Loucy (cell line): ENCODE data around the gene RGS3.

Source experiments
- H2AFZ ChIP-seq: fragments of 200-600 bp; sonication (generic); 2 replicates; pipeline ENCODE4 v1.6.0; 2016; ENCODE audit warnings: antibody characterized with exemption, mild to moderate bottlenecking, low read length, moderate library complexity
- H3F3A ChIP-seq: fragments of 200-600 bp; 2 replicates; pipeline ENCODE4 v1.6.0; 2016; ENCODE audit warnings: antibody characterized with exemption, low read depth, mild to moderate bottlenecking
- H3K27me3 ChIP-seq: fragments of 200-600 bp; sonication (generic); 2 replicates; pipeline ENCODE4 v1.6.1; 2014; ENCODE audit warnings: low read length, mild to moderate bottlenecking; ENCODE audit not compliant: insufficient read depth, poor library complexity, severe bottlenecking
- H3K36me3 ChIP-seq: fragments of 200-600 bp; sonication (generic); 2 replicates; pipeline ENCODE4 v1.6.1; 2016; ENCODE audit warnings: low read length; ENCODE audit not compliant: insufficient read depth
- H3K4me1 ChIP-seq: fragments of 200-600 bp; sonication (generic); 2 replicates; pipeline ENCODE4 v1.5.1; 2014; ENCODE audit warnings: low read length, mild to moderate bottlenecking; ENCODE audit not compliant: insufficient read depth, poor library complexity, severe bottlenecking
- H3K4me2 ChIP-seq: fragments of 200-600 bp; sonication (generic); 2 replicates; pipeline ENCODE4 v1.6.0; 2014; ENCODE audit warnings: antibody characterized with exemption, low read length, low read depth, mild to moderate bottlenecking; ENCODE audit not compliant: poor library complexity, severe bottlenecking
- H3K4me3 ChIP-seq: fragments of 200-600 bp; sonication (generic); 2 replicates; pipeline ENCODE4 v1.5.1; 2014; ENCODE audit warnings: low read length, mild to moderate bottlenecking, mixed read lengths; ENCODE audit not compliant: poor library complexity, severe bottlenecking
- H3K79me2 ChIP-seq: fragments of 200-600 bp; sonication (generic); 2 replicates; pipeline ENCODE4 v1.6.1; 2014; ENCODE audit warnings: low read length; ENCODE audit not compliant: insufficient read depth
- H3K9ac ChIP-seq: fragments of 200-600 bp; sonication (generic); 2 replicates; pipeline ENCODE4 v1.6.0; 2014; ENCODE audit warnings: mild to moderate bottlenecking, low read depth, low read length, moderate library complexity; ENCODE audit not compliant: poor library complexity, severe bottlenecking
- H3K9me2 ChIP-seq: fragments of 200-600 bp; sonication (generic); replicated peaks from 2 replicates; pipeline ENCODE4 v1.6.1; 2016; ENCODE audit warnings: low read depth, low read length, mixed read lengths
- H3K9me3 ChIP-seq: fragments of 200-600 bp; sonication (generic); 2 replicates; pipeline ENCODE4 v1.6.1; 2014; ENCODE audit warnings: mild to moderate bottlenecking, antibody characterized with exemption, low read length, low read depth; ENCODE audit not compliant: insufficient read depth
- H4K20me1 ChIP-seq: fragments of 200-600 bp; sonication (generic); 2 replicates; pipeline ENCODE4 v1.6.0; 2014; ENCODE audit warnings: antibody characterized with exemption, low read length, mild to moderate bottlenecking; ENCODE audit not compliant: insufficient read depth, poor library complexity, severe bottlenecking
- CTCF ChIP-seq: fragments of 200-600 bp; sonication (generic); conservative IDR thresholded peaks from 2 replicates; pipeline ENCODE4 v1.5.1; 2014; ENCODE audit warnings: mild to moderate bottlenecking, antibody characterized with exemption, low read length
- EZH2phosphoT487 ChIP-seq: fragments of 200-600 bp; IDR thresholded peaks from 2 replicates; pipeline ENCODE4 v1.6.1; 2018; ENCODE audit warnings: antibody characterized with exemption, mild to moderate bottlenecking, moderate library complexity, borderline replicate concordance

Gene RGS3

GRCh38 chr9:113501129-113501686 lies 37.7 kb downstream of the RGS3 start:
- H4K20me1 ChIP-seq = no peaks in the 10 kb centered on the region
- H3K4me2 ChIP-seq = no peak overlapping the region
- no peaks in the 10 kb centered on the region for H3K4me1 ChIP-seq
- no peak overlapping the region for H3K4me3 ChIP-seq
- no peak overlapping the region for H2AFZ ChIP-seq
- no peak overlapping the region for H3K9ac ChIP-seq
- no peaks in the 10 kb centered on the region for H3K9me2 ChIP-seq
- TF ChIP-seq CTCF (no peak), EZH2phosphoT487 (no peak)
- no peaks in the 10 kb centered on the region for H3F3A ChIP-seq
- H3K9me3 ChIP-seq = no peaks in the 10 kb centered on the region
- H3K27me3 ChIP-seq = no peaks in the 10 kb centered on the region
- H3K79me2 ChIP-seq = no peaks in the 10 kb centered on the region
- H3K36me3 ChIP-seq = no peaks in the 10 kb centered on the region

- no peaks in the 10 kb centered on the region for H3K27me3 ChIP-seq
- H4K20me1 ChIP-seq = no peaks in the 10 kb centered on the region
- no peaks in the 10 kb centered on the region for H3K9me2 ChIP-seq
- H3K4me1 ChIP-seq = no peaks in the 10 kb centered on the region
- no peak overlapping the region for H3K9ac ChIP-seq
- no peaks in the 10 kb centered on the region for H3K79me2 ChIP-seq
- no peak for TF ChIP-seq CTCF
- TF ChIP-seq EZH2phosphoT487 = no peak
- no peaks in the 10 kb centered on the region for H3F3A ChIP-seq
- H3K4me3 ChIP-seq = no peak overlapping the region
- H3K9me3 ChIP-seq = no peaks in the 10 kb centered on the region
- no peak overlapping the region for H2AFZ ChIP-seq
- no peak overlapping the region for H3K4me2 ChIP-seq
- H3K36me3 ChIP-seq = no peaks in the 10 kb centered on the region
Observed at GRCh38 chr9:113501852-113502251, 38.3 kb downstream of the RGS3 start.

GRCh38 chr9:113502427-113503034 lies 39.0 kb downstream of the RGS3 start:
- Histone ChIP-seq H3K9me3 (no peaks in the 10 kb centered on the region), H3F3A (no peaks in the 10 kb centered on the region), H3K9ac (no peak overlapping the region), H3K9me2 (no peaks in the 10 kb centered on the region), H3K79me2 (no peaks in the 10 kb centered on the region), H3K36me3 (no peaks in the 10 kb centered on the region), H3K4me1 (no peaks in the 10 kb centered on the region), H3K27me3 (no peaks in the 10 kb centered on the region), H3K4me2 (no peak overlapping the region), H3K4me3 (no peak overlapping the region), H2AFZ (no peak overlapping the region), H4K20me1 (no peaks in the 10 kb centered on the region)
- TF ChIP-seq CTCF (no peak), EZH2phosphoT487 (no peak)
